CD14-positive monocyte (primary cell): ENCODE data around the gene OCSTAMP. TPM values are rescaled to one million over a fixed set of nuclear protein-coding genes. Genes with fewer than 3 reads are reported as not detected.

Source experiments
- DNase-seq, 3 donors: peaks; one replicate each; pipeline ENCODE4 v3.0.0-alpha.2; 2011 to 2022
- H2AFZ ChIP-seq: 2 replicates; pipeline ENCODE4 v1.6.0; 2012; ENCODE audit warnings: mild to moderate bottlenecking, low read depth, low read length, inconsistent platforms; ENCODE audit not compliant: insufficient read depth, poor library complexity, severe bottlenecking
- H3K27ac ChIP-seq, 2 donors: 1 replicate in 1 of 2; 2 replicates in 1 of 2; pipeline ENCODE4 v1.5.1; 2012 to 2013; ENCODE audit warnings: low read length in 2 of 2, control low read depth in 1 of 2, inconsistent platforms in 1 of 2, low read depth in 1 of 2, mild to moderate bottlenecking in 1 of 2
- H3K27me3 ChIP-seq, 2 donors: one replicate each; pipeline versions ENCODE4 v1.6.0 to v1.6.1; 2011 to 2013; ENCODE audit warnings: low read length in 2 of 2; ENCODE audit not compliant: control insufficient read depth in 2 of 2, insufficient read depth in 2 of 2
- H3K36me3 ChIP-seq, 2 donors: replicated peaks in 1 of 2; 1 replicate in 1 of 2; 2 replicates in 1 of 2; pipeline versions ENCODE4 v1.5.1 to v1.6.1; 2012 to 2013; ENCODE audit warnings: low read length in 2 of 2, control low read depth in 1 of 2, inconsistent platforms in 1 of 2, mild to moderate bottlenecking in 1 of 2; ENCODE audit not compliant: insufficient read depth in 2 of 2, control insufficient read depth in 1 of 2
- H3K4me1 ChIP-seq, 2 donors: 1 replicate in 1 of 2; 2 replicates in 1 of 2; pipeline versions ENCODE4 v1.5.1 to v1.6.1; 2012 to 2013; ENCODE audit warnings: low read length in 2 of 2, control low read depth in 1 of 2, inconsistent platforms in 1 of 2, mild to moderate bottlenecking in 1 of 2, moderate library complexity in 1 of 2; ENCODE audit not compliant: insufficient read depth in 2 of 2, control insufficient read depth in 1 of 2
- H3K4me2 ChIP-seq: replicated peaks from 2 replicates; pipeline ENCODE3; 2012; ENCODE audit warnings: low read length, moderate library complexity, mild to moderate bottlenecking; ENCODE audit not compliant: poor library complexity, severe bottlenecking; ENCODE audit errors: extremely low read depth
- H3K4me3 ChIP-seq, 3 experiments: fragments of 200-600 bp in 1 of 3; sonication (generic) in 1 of 3; replicated peaks in 1 of 3; 1 replicate in 2 of 3; 2 replicates in 1 of 3; pipeline ENCODE4 v1.5.1; 2011 to 2013; ENCODE audit warnings: low read length in 3 of 3, mild to moderate bottlenecking in 3 of 3, control low read depth in 2 of 3, low read depth in 2 of 3, inconsistent platforms in 1 of 3, moderate library complexity in 1 of 3
- H3K79me2 ChIP-seq: 2 replicates; pipeline ENCODE4 v1.6.0; 2012; ENCODE audit warnings: mild to moderate bottlenecking, control low read depth, inconsistent platforms, low read length, moderate library complexity; ENCODE audit not compliant: insufficient read depth
- H3K9ac ChIP-seq: 2 replicates; pipeline ENCODE4 v1.6.0; 2017; ENCODE audit warnings: low read length, mild to moderate bottlenecking; ENCODE audit not compliant: insufficient read depth, poor library complexity, severe bottlenecking
- H3K9me3 ChIP-seq, 2 donors: replicated peaks in 1 of 2; 1 replicate in 1 of 2; 2 replicates in 1 of 2; pipeline versions ENCODE4 v1.5.1 to v1.6.1; 2012 to 2013; ENCODE audit warnings: low read length in 2 of 2, control low read depth in 1 of 2; ENCODE audit not compliant: control insufficient read depth in 1 of 2, insufficient read depth in 1 of 2
- H4K20me1 ChIP-seq: 2 replicates; pipeline ENCODE4 v1.6.0; 2012; ENCODE audit warnings: mild to moderate bottlenecking, low read length, control low read depth, moderate library complexity; ENCODE audit not compliant: insufficient read depth
- H3K27ac Mint-ChIP-seq, 7 donors: one replicate each; pipeline ENCODE4 v1.8.0; 2020; ENCODE audit warnings: mild to moderate bottlenecking in 7 of 7, mixed read lengths in 7 of 7, moderate library complexity in 6 of 7, inconsistent platforms in 2 of 7
- H3K27me3 Mint-ChIP-seq, 3 donors: one replicate each; pipeline ENCODE4 v1.8.0; 2021 to 2022; ENCODE audit warnings: low read depth in 3 of 3, mild to moderate bottlenecking in 3 of 3, mixed read lengths in 3 of 3, moderate library complexity in 3 of 3, inconsistent platforms in 1 of 3
- H3K36me3 Mint-ChIP-seq, 2 donors: one replicate each; pipeline ENCODE4 v1.8.0; 2020; ENCODE audit warnings: mixed read lengths in 2 of 2, inconsistent platforms in 1 of 2, mild to moderate bottlenecking in 1 of 2
- H3K4me1 Mint-ChIP-seq: one replicate; pipeline ENCODE4 v1.8.0; 2020; ENCODE audit warnings: mild to moderate bottlenecking, mixed read lengths
- H3K4me3 Mint-ChIP-seq, 2 donors: one replicate each; pipeline ENCODE4 v1.8.0; 2020; ENCODE audit warnings: mild to moderate bottlenecking in 2 of 2, mixed read lengths in 2 of 2, moderate library complexity in 1 of 2
- H3K9me3 Mint-ChIP-seq, 7 donors: one replicate each; pipeline ENCODE4 v1.8.0; 2020 to 2022; ENCODE audit warnings: mixed read lengths in 7 of 7, mild to moderate bottlenecking in 6 of 7, moderate library complexity in 6 of 7, inconsistent platforms in 2 of 7
- CTCF ChIP-seq: fragments of 200-600 bp; IDR thresholded peaks from one replicate; pipeline ENCODE4 v1.8.0; 2022; ENCODE audit warnings: antibody characterized with exemption, mild to moderate bottlenecking
- WGBS: methylation state at CpG from one replicate; pipeline ENCODE4 v1.1.5; 2013; ENCODE audit warnings: missing lambda C conversion rate; ENCODE audit not compliant: insufficient coverage; 5-methylcytosine and 5-hydroxymethylcytosine counted together
- intact Hi-C, 2 donors: fragments of 100-400 bp; cut with micrococcal nuclease; formaldehyde crosslinking; loops; one replicate each; pipeline versions ENCODE4 v1.15.0 to v1.15.1; 2023
- polyA plus RNA-seq, 3 donors: library from polyadenylated mRNA; depleted of rRNA in 1 of 3; unstranded in 2 of 3; stranded (reverse) in 1 of 3; fragments of 300-500 nt in 2 of 3; fragments of >200 nt in 1 of 3; fragmentation: Illumina TruSeq in 2 of 3; gene quantifications; 1 replicate in 2 of 3; 2 replicates in 1 of 3; pipeline ENCODE4 v1.2.3, GENCODE V29; 2012 to 2021

OCSTAMP gene
- polyA plus RNA-seq, 3 donors, result not detected

- Histone ChIP-seq H3K4me2 (no peak overlapping the region), H3K27ac (no peak overlapping the region)
- intact Hi-C loops, result no loop called here
Observed at GRCh38 chr20:46571418-46571817, 21.0 kb upstream of the OCSTAMP start.

GRCh38 chr20:46570956-46571355, 20.5 kb upstream of the OCSTAMP start:
- no CpG with 5 or more reads among the region's 5 CpGs for WGBS
- Histone ChIP-seq H3K9me3 (no peaks in the 10 kb centered on the region), H3K27ac (no peak overlapping the region), H3K36me3 (no peaks in the 10 kb centered on the region), H3K79me2 (no peaks in the 10 kb centered on the region), H2AFZ (no peak overlapping the region), H3K4me3 (no peak overlapping the region), H3K9ac (no peak overlapping the region), H3K4me1 (peaks cover 0 to 4% of the 10 kb centered on the region in 2 donors), H4K20me1 (no peaks in the 10 kb centered on the region), H3K27me3 (peaks cover 2 to 6% of the 10 kb centered on the region in 2 donors), H3K4me2 (no peak overlapping the region)
- TF ChIP-seq CTCF, result no peak
- intact Hi-C loops, result no loop called here
- Mint-ChIP-seq H3K4me1 (peaks cover 7% of the 10 kb centered on the region), H3K36me3 (no peaks in the 10 kb centered on the region), H3K4me3 (no peak overlapping the region), H3K27me3 (peaks cover 5 to 27% (median 14%) of the 10 kb centered on the region in 3 donors), H3K9me3 (peaks cover 0 to 5% (median 0%) of the 10 kb centered on the region in 7 donors), H3K27ac (no peak overlapping the region)
- DNase-seq, result no peak

More at GRCh38 chr20:46571418-46571817, 21.0 kb upstream of the OCSTAMP start:
- H3K4me3 Mint-ChIP-seq, result no peak overlapping the region
- Histone ChIP-seq H3K27me3 (peaks cover 2 to 6% of the 10 kb centered on the region in 2 donors), H4K20me1 (no peaks in the 10 kb centered on the region), H3K79me2 (no peaks in the 10 kb centered on the region), H3K9ac (no peak overlapping the region), H3K4me1 (peaks cover 0 to 7% of the 10 kb centered on the region in 2 donors), H3K36me3 (no peaks in the 10 kb centered on the region), H3K9me3 (no peaks in the 10 kb centered on the region), H3K4me3 (no peak overlapping the region), H2AFZ (no peak overlapping the region)
- DNase-seq, result no peak
- WGBS, result no CpG with 5 or more reads among the region's 2 CpGs
- H3K27ac Mint-ChIP-seq, result peak overlapping the region in 1 of 7 donors; percentile 36
- H3K27me3 Mint-ChIP-seq, result peaks cover 5 to 27% (median 14%) of the 10 kb centered on the region in 3 donors
- peaks cover 0 to 5% (median 0%) of the 10 kb centered on the region in 7 donors for H3K9me3 Mint-ChIP-seq
- H3K4me1 Mint-ChIP-seq, result peaks cover 11% of the 10 kb centered on the region
- no peaks in the 10 kb centered on the region for H3K36me3 Mint-ChIP-seq
- no peak for TF ChIP-seq CTCF
